ENCODE data around the gene SOX8.
A peak's percentile ranks its signal among the peaks of the same experiment; 100 is the strongest.

Gene SOX8

GRCh38 chr16:999677-1000076 is 18.1 kb downstream of the SOX8 start:
- no peak for TF ChIP-seq YY1 (IDR thresholded peaks at IDR 0.05; ENCODE audit: low read depth)

DNA sequence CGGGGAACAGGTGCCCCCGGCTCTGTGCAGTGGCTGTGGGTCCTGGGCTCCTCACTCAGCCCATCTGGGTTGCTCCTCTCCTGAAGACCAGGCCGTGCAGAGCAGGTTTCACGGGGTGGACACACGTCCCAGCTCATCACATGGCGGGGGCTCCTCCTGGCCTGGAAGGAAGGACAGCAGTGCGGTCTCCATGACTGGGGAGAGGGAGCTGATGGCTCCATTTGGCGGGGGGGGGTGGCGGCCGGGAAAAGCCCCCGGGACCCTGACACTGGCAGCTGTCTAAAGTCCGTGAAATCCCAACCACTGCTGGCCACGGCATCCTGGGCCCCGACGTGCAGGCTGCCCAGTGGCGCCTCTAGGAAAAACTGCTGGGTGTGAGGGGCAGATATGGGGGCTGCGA is 19.0 kb downstream of the SOX8 start:
- TF ChIP-seq EGR1 (IDR thresholded peaks at IDR 0.05) (no peak), CREB1 (IDR thresholded peaks at IDR 0.05; ENCODE audit: low read depth) (no peak), CEBPB (IDR thresholded peaks at IDR 0.05) (no peak), RAD21 (IDR thresholded peaks at IDR 0.05; ENCODE audit: low read depth) (no peak), TCF12 (IDR thresholded peaks at IDR 0.05; ENCODE audit: low read depth) (no peak), TAF1 (IDR thresholded peaks at IDR 0.05; ENCODE audit: low read depth) (no peak), ZBTB7A (IDR thresholded peaks at IDR 0.05; ENCODE audit: low read depth) (no peak), NFIC (IDR thresholded peaks at IDR 0.05) (no peak), FOXM1 (IDR thresholded peaks at IDR 0.05; ENCODE audit: borderline replicate concordance, low read depth) (no peak), YY1 (IDR thresholded peaks at IDR 0.05; ENCODE audit: low read depth) (no peak), TEAD4 (IDR thresholded peaks at IDR 0.05) (no peak), EP300 (IDR thresholded peaks at IDR 0.05; ENCODE audit: borderline replicate concordance) (no peak)
- TF ChIP-seq, protein P1, sequence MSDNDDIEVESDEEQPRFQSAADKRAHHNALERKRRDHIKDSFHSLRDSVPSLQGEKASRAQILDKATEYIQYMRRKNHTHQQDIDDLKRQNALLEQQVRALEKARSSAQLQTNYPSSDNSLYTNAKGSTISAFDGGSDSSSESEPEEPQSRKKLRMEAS (IDR thresholded peaks at IDR 0.05): no peak

- TF ChIP-seq NFIC (IDR thresholded peaks at IDR 0.05): no peak
- no peak for TF ChIP-seq ZBTB7A (IDR thresholded peaks at IDR 0.05; ENCODE audit: low read depth)
- TF ChIP-seq CREB1 (IDR thresholded peaks at IDR 0.05; ENCODE audit: low read depth): no peak
- TF ChIP-seq TCF12 (IDR thresholded peaks at IDR 0.05; ENCODE audit: low read depth): no peak
- no peak for TF ChIP-seq USF1 (IDR thresholded peaks at IDR 0.05)
- TF ChIP-seq, protein P2, sequence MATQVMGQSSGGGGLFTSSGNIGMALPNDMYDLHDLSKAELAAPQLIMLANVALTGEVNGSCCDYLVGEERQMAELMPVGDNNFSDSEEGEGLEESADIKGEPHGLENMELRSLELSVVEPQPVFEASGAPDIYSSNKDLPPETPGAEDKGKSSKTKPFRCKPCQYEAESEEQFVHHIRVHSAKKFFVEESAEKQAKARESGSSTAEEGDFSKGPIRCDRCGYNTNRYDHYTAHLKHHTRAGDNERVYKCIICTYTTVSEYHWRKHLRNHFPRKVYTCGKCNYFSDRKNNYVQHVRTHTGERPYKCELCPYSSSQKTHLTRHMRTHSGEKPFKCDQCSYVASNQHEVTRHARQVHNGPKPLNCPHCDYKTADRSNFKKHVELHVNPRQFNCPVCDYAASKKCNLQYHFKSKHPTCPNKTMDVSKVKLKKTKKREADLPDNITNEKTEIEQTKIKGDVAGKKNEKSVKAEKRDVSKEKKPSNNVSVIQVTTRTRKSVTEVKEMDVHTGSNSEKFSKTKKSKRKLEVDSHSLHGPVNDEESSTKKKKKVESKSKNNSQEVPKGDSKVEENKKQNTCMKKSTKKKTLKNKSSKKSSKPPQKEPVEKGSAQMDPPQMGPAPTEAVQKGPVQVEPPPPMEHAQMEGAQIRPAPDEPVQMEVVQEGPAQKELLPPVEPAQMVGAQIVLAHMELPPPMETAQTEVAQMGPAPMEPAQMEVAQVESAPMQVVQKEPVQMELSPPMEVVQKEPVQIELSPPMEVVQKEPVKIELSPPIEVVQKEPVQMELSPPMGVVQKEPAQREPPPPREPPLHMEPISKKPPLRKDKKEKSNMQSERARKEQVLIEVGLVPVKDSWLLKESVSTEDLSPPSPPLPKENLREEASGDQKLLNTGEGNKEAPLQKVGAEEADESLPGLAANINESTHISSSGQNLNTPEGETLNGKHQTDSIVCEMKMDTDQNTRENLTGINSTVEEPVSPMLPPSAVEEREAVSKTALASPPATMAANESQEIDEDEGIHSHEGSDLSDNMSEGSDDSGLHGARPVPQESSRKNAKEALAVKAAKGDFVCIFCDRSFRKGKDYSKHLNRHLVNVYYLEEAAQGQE (IDR thresholded peaks at IDR 0.05; ENCODE audit: low read depth): no peak
- no peak for TF ChIP-seq TAF1 (IDR thresholded peaks at IDR 0.05; ENCODE audit: low read depth)
- TF ChIP-seq YY1 (IDR thresholded peaks at IDR 0.05; ENCODE audit: low read depth): no peak
- TF ChIP-seq TEAD4 (IDR thresholded peaks at IDR 0.05): no peak
- no peak for TF ChIP-seq RAD21 (IDR thresholded peaks at IDR 0.05; ENCODE audit: low read depth)
- TF ChIP-seq CEBPB (IDR thresholded peaks at IDR 0.05): no peak
- TF ChIP-seq, protein P1 (IDR thresholded peaks at IDR 0.05): no peak
- no peak for TF ChIP-seq FOXM1 (IDR thresholded peaks at IDR 0.05; ENCODE audit: borderline replicate concordance, low read depth)
- TF ChIP-seq EP300 (IDR thresholded peaks at IDR 0.05; ENCODE audit: borderline replicate concordance): no peak
- TF ChIP-seq EGR1 (IDR thresholded peaks at IDR 0.05): no peak
Observed at GRCh38 chr16:1001096-1001495, 19.5 kb downstream of the SOX8 start.

DNA sequence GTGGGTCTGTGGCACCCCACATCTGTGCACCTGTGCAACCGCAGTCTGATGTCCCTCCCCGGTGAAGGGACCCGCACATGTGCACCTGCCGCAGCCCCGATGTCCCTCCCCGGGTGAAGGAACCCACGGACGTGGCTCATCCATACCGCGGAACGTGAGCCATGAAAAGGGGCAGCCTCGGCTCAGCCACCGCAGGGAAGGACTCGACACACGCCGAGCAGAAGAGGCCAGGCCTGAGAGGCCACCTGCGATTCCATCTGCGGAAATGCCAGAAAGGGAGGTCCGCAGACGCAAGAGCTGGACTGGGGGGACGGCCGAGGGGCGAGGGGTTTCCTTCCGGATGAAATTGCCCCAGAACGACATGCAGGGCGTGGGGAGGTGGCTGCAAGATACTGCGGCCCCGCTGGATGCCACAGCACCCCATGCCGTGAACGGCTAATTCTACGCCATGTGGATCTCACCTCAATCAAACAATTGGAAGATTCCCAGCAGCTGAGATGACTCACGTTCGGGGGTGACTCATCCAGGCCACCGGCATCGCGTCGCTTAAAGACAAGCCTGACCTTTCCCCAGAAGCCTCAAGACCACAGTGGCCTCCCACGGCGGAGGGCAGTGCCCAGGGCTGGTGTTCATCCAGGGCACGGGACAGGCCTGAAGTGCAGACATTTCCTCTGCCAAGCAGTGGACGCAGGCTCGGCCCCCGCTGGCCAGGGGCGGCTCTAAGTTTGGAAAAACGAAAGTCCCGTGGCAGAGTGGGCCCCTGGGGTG is 21.0 kb downstream of the SOX8 start:
- TF ChIP-seq RAD21 (IDR thresholded peaks at IDR 0.05; ENCODE audit: low read depth) (no peak), NFIC (IDR thresholded peaks at IDR 0.05) (peak; percentile 37; the same call in 1 of the 2 replicates), TCF12 (IDR thresholded peaks at IDR 0.05; ENCODE audit: low read depth) (0 out of 2 replicates have a peak, but pooled peaks have one; percentile 10)
- TF ChIP-seq, protein P1 (IDR thresholded peaks at IDR 0.05): peak; percentile 51; the same call in 1 of the 2 replicates

GRCh38 chr16:1003391-1004347 is 22.1 kb downstream of the SOX8 start:
- TF ChIP-seq YY1 (IDR thresholded peaks at IDR 0.05; ENCODE audit: low read depth): no peak
- TF ChIP-seq RAD21 (IDR thresholded peaks at IDR 0.05; ENCODE audit: low read depth): no peak
- TF ChIP-seq CREB1 (IDR thresholded peaks at IDR 0.05; ENCODE audit: low read depth): no peak
- TF ChIP-seq, protein P1 (IDR thresholded peaks at IDR 0.05): no peak
- TF ChIP-seq TCF12 (IDR thresholded peaks at IDR 0.05; ENCODE audit: low read depth): no peak
- no peak for TF ChIP-seq NFIC (IDR thresholded peaks at IDR 0.05)
- no peak for TF ChIP-seq CEBPB (IDR thresholded peaks at IDR 0.05)
- no peak for TF ChIP-seq USF1 (IDR thresholded peaks at IDR 0.05)
- TF ChIP-seq TAF1 (IDR thresholded peaks at IDR 0.05; ENCODE audit: low read depth): no peak
- TF ChIP-seq FOXM1 (IDR thresholded peaks at IDR 0.05; ENCODE audit: borderline replicate concordance, low read depth): no peak
- TF ChIP-seq EGR1 (IDR thresholded peaks at IDR 0.05): no peak
- TF ChIP-seq EP300 (IDR thresholded peaks at IDR 0.05; ENCODE audit: borderline replicate concordance): no peak
- no peak for TF ChIP-seq ZBTB7A (IDR thresholded peaks at IDR 0.05; ENCODE audit: low read depth)
- no peak for TF ChIP-seq TEAD4 (IDR thresholded peaks at IDR 0.05)
- TF ChIP-seq, protein P2 (IDR thresholded peaks at IDR 0.05; ENCODE audit: low read depth): no peak

Data from Ishikawa (cell line).